Smooth muscle cell (in vitro differentiated cells): Measurements from ENCODE around the gene EPPIN. TPM values are rescaled to one million over a fixed set of nuclear protein-coding genes. Genes with fewer than 3 reads are reported as not detected.
"Not testable (repeated sequence)": the region's sequence is repeated elsewhere in the genome, so short reads cannot be mapped to it uniquely, and the experiment has no call there.

Source experiments
- DNase-seq: peaks from one replicate; lab custom pipeline; 2025; ENCODE audit not compliant: unreplicated experiment; lab: John Stamatoyannopoulos, UW
- H2AFZ ChIP-seq: fragments of 200-600 bp; sonication (generic); 2 replicates; pipeline ENCODE4 v1.6.0; 2016; ENCODE audit warnings: antibody characterized with exemption, low read depth, mild to moderate bottlenecking
- H3F3A ChIP-seq: fragments of 200-600 bp; sonication (generic); 2 replicates; pipeline ENCODE4 v1.6.0; 2017; ENCODE audit warnings: antibody characterized with exemption, low read depth
- H3K27ac ChIP-seq: fragments of 200-600 bp; sonication (generic); 2 replicates; pipeline ENCODE4 v1.5.1; 2016; ENCODE audit warnings: low read depth, mild to moderate bottlenecking
- H3K27me3 ChIP-seq: fragments of 200-600 bp; sonication (generic); 2 replicates; pipeline ENCODE4 v1.6.1; 2016; ENCODE audit warnings: low read depth, mild to moderate bottlenecking
- H3K36me3 ChIP-seq: fragments of 200-600 bp; sonication (generic); 2 replicates; pipeline ENCODE4 v1.5.1; 2016; ENCODE audit warnings: low read depth
- H3K4me1 ChIP-seq: fragments of 200-600 bp; sonication (generic); 2 replicates; pipeline ENCODE4 v1.5.1; 2016; ENCODE audit warnings: low read depth
- H3K4me2 ChIP-seq: fragments of 200-600 bp; sonication (generic); 2 replicates; pipeline ENCODE4 v1.6.0; 2016; ENCODE audit warnings: mild to moderate bottlenecking
- H3K4me3 ChIP-seq: fragments of 200-600 bp; sonication (generic); 2 replicates; pipeline ENCODE4 v1.5.1; 2016; ENCODE audit warnings: mild to moderate bottlenecking
- H3K79me2 ChIP-seq: fragments of 200-600 bp; sonication (generic); 2 replicates; pipeline ENCODE4 v1.6.0; 2016; ENCODE audit warnings: low read depth, mild to moderate bottlenecking
- H3K9ac ChIP-seq: fragments of 200-600 bp; sonication (generic); 2 replicates; pipeline ENCODE4 v1.6.0; 2016; ENCODE audit warnings: low read depth
- H3K9me3 ChIP-seq: fragments of 200-600 bp; sonication (generic); replicated peaks from 2 replicates; pipeline ENCODE4 v1.5.1; 2016; ENCODE audit warnings: low read depth
- H4K20me1 ChIP-seq: fragments of 200-600 bp; sonication (generic); 2 replicates; pipeline ENCODE4 v1.6.0; 2016; ENCODE audit warnings: low read depth
- CTCF ChIP-seq: fragments of 200-600 bp; sonication (generic); IDR thresholded peaks from 2 replicates; pipeline ENCODE4 v1.5.1; 2017; ENCODE audit warnings: borderline replicate concordance, mild to moderate bottlenecking, antibody characterized with exemption; ENCODE audit not compliant: insufficient read depth, poor library complexity, severe bottlenecking
- WGBS: methylation state at CpG from one replicate; pipeline ENCODE4 v1.1.7; 2016; ENCODE audit warnings: low lambda C conversion rate; 5-methylcytosine and 5-hydroxymethylcytosine counted together
- polyA plus RNA-seq: library from polyadenylated mRNA; unstranded; fragments of >200 nt; fragmentation: Nextera tagmentation; extraction: Ambion mirVana; gene quantifications from 2 replicates; pipeline ENCODE4 v1.2.1, GENCODE V29; 2016
- total RNA-seq: library from RNA; depleted of rRNA; stranded (reverse); fragments of >200 nt; gene quantifications from 2 replicates; pipeline ENCODE4 v1.2.3, GENCODE V29; 2014

EPPIN gene
- total and polyA plus RNA-seq, 2 experiments from 2014 or later: not detected

- no peaks in the 10 kb centered on the region for H3K9me3 ChIP-seq
- no peak for TF ChIP-seq CTCF
- no peaks in the 10 kb centered on the region for H3K79me2 ChIP-seq
- H3K36me3 ChIP-seq: no peaks in the 10 kb centered on the region
- DNase-seq: no peak
- H3K9ac ChIP-seq: no peak overlapping the region
- no peaks in the 10 kb centered on the region for H3F3A ChIP-seq
- no peak overlapping the region for H2AFZ ChIP-seq
- H3K27me3 ChIP-seq: no peaks in the 10 kb centered on the region
- H3K4me2 ChIP-seq: no peak overlapping the region
- WGBS: 24% methylated on average over 1 of the region's 1 CpG
- H3K4me1 ChIP-seq: peaks cover 4% of the 10 kb centered on the region
- no peak overlapping the region for H3K4me3 ChIP-seq
- H4K20me1 ChIP-seq: no peaks in the 10 kb centered on the region
- no peak overlapping the region for H3K27ac ChIP-seq
Measured at GRCh38 chr20:45589725-45590124, 42.5 kb upstream of the EPPIN start.

- Histone ChIP-seq H3K9me3 (no peaks in the 10 kb centered on the region), H3K36me3 (no peaks in the 10 kb centered on the region), H3K4me2 (no peak overlapping the region), H3K79me2 (no peaks in the 10 kb centered on the region), H4K20me1 (no peaks in the 10 kb centered on the region), H3K27me3 (no peaks in the 10 kb centered on the region), H3K4me3 (no peak overlapping the region), H3K9ac (no peak overlapping the region), H3F3A (no peaks in the 10 kb centered on the region), H3K27ac (no peak overlapping the region), H2AFZ (no peak overlapping the region), H3K4me1 (peaks cover 7% of the 10 kb centered on the region)
- no peak for TF ChIP-seq CTCF
- no peak for DNase-seq
- 77% methylated on average over 2 of the region's 2 CpGs for WGBS
Measured at GRCh38 chr20:45588800-45589199, 41.6 kb upstream of the EPPIN start.

- H2AFZ ChIP-seq, H3K9ac ChIP-seq, H4K20me1 ChIP-seq, H3K27me3 ChIP-seq, H3K79me2 ChIP-seq, DNase-seq, H3K36me3 ChIP-seq, H3F3A ChIP-seq, H3K4me2 ChIP-seq, H3K4me3 ChIP-seq, H3K27ac ChIP-seq, H3K9me3 ChIP-seq: not testable (repeated sequence)
- 71% methylated on average over 5 of the region's 5 CpGs for WGBS
- peaks cover 21% of the 10 kb centered on the region for H3K4me1 ChIP-seq
Measured at GRCh38 chr20:45585986-45586385, 38.8 kb upstream of the EPPIN start.

- H3K4me1 ChIP-seq: peaks cover 21% of the 10 kb centered on the region
- H3K4me3 ChIP-seq, H3K36me3 ChIP-seq, H3K27ac ChIP-seq, H3K9ac ChIP-seq, H3K9me3 ChIP-seq, H2AFZ ChIP-seq, H3K27me3 ChIP-seq, H3K4me2 ChIP-seq, H4K20me1 ChIP-seq, H3F3A ChIP-seq, DNase-seq, H3K79me2 ChIP-seq: not testable (repeated sequence)
- WGBS: 88% methylated on average over 5 of the region's 5 CpGs
Measured at GRCh38 chr20:45584294-45584693, 37.1 kb upstream of the EPPIN start.

- no peaks in the 10 kb centered on the region for H3K79me2 ChIP-seq
- TF ChIP-seq CTCF: no peak
- H3K4me2 ChIP-seq: no peak overlapping the region
- no peaks in the 10 kb centered on the region for H4K20me1 ChIP-seq
- H3K27ac ChIP-seq: no peak overlapping the region
- no peaks in the 10 kb centered on the region for H3F3A ChIP-seq
- H3K4me1 ChIP-seq: peaks cover 21% of the 10 kb centered on the region
- H2AFZ ChIP-seq: no peak overlapping the region
- WGBS: 86% methylated on average over 3 of the region's 3 CpGs
- no peak overlapping the region for H3K9ac ChIP-seq
- no peak overlapping the region for H3K4me3 ChIP-seq
- no peaks in the 10 kb centered on the region for H3K36me3 ChIP-seq
- H3K9me3 ChIP-seq: no peaks in the 10 kb centered on the region
- DNase-seq: no peak
- H3K27me3 ChIP-seq: no peaks in the 10 kb centered on the region
Measured at GRCh38 chr20:45583502-45583901, 36.3 kb upstream of the EPPIN start.
